Gastrocnemius medialis (tissue), 4 donors: ENCODE results near the gene GATA1.

Source experiments
- CTCF ChIP-seq, 5 experiments: fragments of 450-650 bp in 3 of 5; fragments of 200-600 bp in 2 of 5; sonication (generic) in 2 of 5; IDR thresholded peaks in 4 of 5; conservative IDR thresholded peaks in 1 of 5; 1 replicate in 4 of 5; 2 replicates in 1 of 5; pipeline ENCODE4 v1.5.1; 2016 to 2019; ENCODE audit warnings: antibody characterized with exemption in 5 of 5, mild to moderate bottlenecking in 3 of 5, moderate library complexity in 3 of 5
- POLR2A ChIP-seq, 2 donors: fragments of 450-650 bp; IDR thresholded peaks; one replicate each; pipeline ENCODE4 v1.6.1; 2017; ENCODE audit warnings: antibody characterized with exemption in 2 of 2, mild to moderate bottlenecking in 2 of 2, moderate library complexity in 2 of 2

- no peak for TF ChIP-seq CTCF (IDR thresholded peaks at IDR 0.05 in 4 of 5, conservative IDR thresholded peaks at IDR 0.05 in 1 of 5)
- peak in 1 of 2 donors; percentile 51 for TF ChIP-seq POLR2A (IDR thresholded peaks at IDR 0.05)
Observed at GRCh38 chrX:48737213-48737938, 49.0 kb upstream of the GATA1 start.
